Suprapubic skin (tissue), 4 donors: ENCODE results near the gene TNS3. TPM values are rescaled to one million over a fixed set of nuclear protein-coding genes. Genes with fewer than 3 reads are reported as not detected.

Experiments used
- DNase-seq, 2 donors: peaks; one replicate each; pipeline ENCODE4 v3.0.0-alpha.2; 2019; ENCODE audit warnings: low spot score in 2 of 2
- H3K27ac ChIP-seq: fragments of 200-600 bp; sonication (generic); one replicate; pipeline ENCODE4 v1.5.1; 2019
- H3K27me3 ChIP-seq: fragments of 200-600 bp; sonication (generic); one replicate; pipeline ENCODE4 v1.5.1; 2019
- H3K36me3 ChIP-seq: fragments of 200-600 bp; sonication (generic); one replicate; pipeline ENCODE4 v1.5.1; 2019
- H3K4me1 ChIP-seq: fragments of 200-600 bp; sonication (generic); one replicate; pipeline ENCODE4 v1.5.1; 2019
- H3K4me3 ChIP-seq: fragments of 200-600 bp; sonication (generic); one replicate; pipeline ENCODE4 v1.5.1; 2019; ENCODE audit warnings: mild to moderate bottlenecking
- H3K9me3 ChIP-seq: fragments of 200-600 bp; sonication (generic); one replicate; pipeline ENCODE4 v1.5.1; 2019
- CTCF ChIP-seq, 2 donors: fragments of 200-600 bp in 1 of 2; fragments of 450-650 bp in 1 of 2; sonication (generic) in 1 of 2; IDR thresholded peaks; one replicate each; pipeline ENCODE4 v1.5.1; 2016 to 2019; ENCODE audit warnings: antibody characterized with exemption in 2 of 2, mild to moderate bottlenecking in 1 of 2, moderate library complexity in 1 of 2
- EP300 ChIP-seq: sonication (generic); formaldehyde crosslinking; IDR thresholded peaks from one replicate; pipeline ENCODE4 v1.6.1; 2017; ENCODE audit warnings: antibody characterized with exemption
- POLR2A ChIP-seq, 2 donors: fragments of 450-650 bp; IDR thresholded peaks; one replicate each; pipeline ENCODE4 v1.6.1; 2017; ENCODE audit warnings: antibody characterized with exemption in 2 of 2, mild to moderate bottlenecking in 2 of 2, moderate library complexity in 2 of 2
- POLR2AphosphoS5 ChIP-seq, 3 donors: sonication (generic); formaldehyde crosslinking; IDR thresholded peaks; one replicate each; pipeline ENCODE4 v1.6.1; 2017; ENCODE audit warnings: antibody characterized with exemption in 3 of 3
- WGBS: methylation state at CpG from one replicate; pipeline ENCODE4 v1.1.5; 2018; 5-methylcytosine and 5-hydroxymethylcytosine counted together
- total RNA-seq, 4 donors: library from RNA; depleted of rRNA; stranded (reverse); fragments of >200 nt; gene quantifications; one replicate each; pipeline ENCODE4 v1.1.0, GENCODE V29; 2016

Gene TNS3
- total RNA-seq, 4 donors from 2014 or later = 14.3 to 53.0 (median 31.9) TPM

DNA sequence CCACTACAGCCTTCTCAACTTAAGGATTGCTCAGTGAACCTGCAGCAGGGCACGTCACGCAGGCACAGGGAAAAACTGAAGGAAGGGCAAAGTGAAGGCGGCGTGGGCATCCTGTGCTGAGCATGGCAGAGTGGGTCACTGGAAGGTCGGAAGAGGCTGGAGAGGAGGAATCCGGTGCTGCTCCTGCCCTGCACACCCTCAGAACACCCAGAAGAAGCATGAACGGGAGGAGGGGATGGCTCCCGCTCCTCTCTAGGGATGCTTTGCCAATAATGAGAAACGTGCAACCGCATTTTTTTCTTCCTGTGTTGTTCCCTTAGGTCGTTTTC lies 175.1 kb downstream of the TNS3 start:
- Histone ChIP-seq H3K4me1 (peaks cover 37% of the 10 kb centered on the region), H3K27ac (peak overlapping the region; percentile 48), H3K36me3 (peaks cover 6% of the 10 kb centered on the region), H3K9me3 (no peaks in the 10 kb centered on the region), H3K4me3 (no peak overlapping the region), H3K27me3 (no peaks in the 10 kb centered on the region)
- no peak for DNase-seq
- WGBS = 58% methylated on average over 11 of the region's 11 CpGs
- TF ChIP-seq POLR2AphosphoS5 (IDR thresholded peaks at IDR 0.05) = no peak
- TF ChIP-seq EP300 = no peak
- TF ChIP-seq CTCF (IDR thresholded peaks at IDR 0.05) = no peak
- TF ChIP-seq POLR2A (IDR thresholded peaks at IDR 0.05) = no peak

GRCh38 chr7:47405921-47406800 lies 175.8 kb downstream of the TNS3 start:
- Histone ChIP-seq H3K4me1 (peaks cover 37% of the 10 kb centered on the region), H3K36me3 (peaks cover 3% of the 10 kb centered on the region), H3K9me3 (no peaks in the 10 kb centered on the region), H3K27me3 (no peaks in the 10 kb centered on the region), H3K4me3 (no peak overlapping the region), H3K27ac (peak overlapping the region; percentile 30)
- WGBS = 22% methylated on average over 12 of the region's 13 CpGs
- no peak for TF ChIP-seq POLR2AphosphoS5 (IDR thresholded peaks at IDR 0.05)
- no peak for DNase-seq

GRCh38 chr7:47405286-47405904 lies 176.5 kb downstream of the TNS3 start:
- Histone ChIP-seq H3K36me3 (peaks cover 3% of the 10 kb centered on the region), H3K4me3 (no peak overlapping the region), H3K27ac (peak overlapping the region; percentile 30), H3K4me1 (peaks cover 37% of the 10 kb centered on the region), H3K9me3 (no peaks in the 10 kb centered on the region), H3K27me3 (no peaks in the 10 kb centered on the region)
- 45% methylated on average over 8 of the region's 8 CpGs for WGBS
- TF ChIP-seq EP300 (no peak), CTCF (IDR thresholded peaks at IDR 0.05) (no peak), POLR2AphosphoS5 (IDR thresholded peaks at IDR 0.05) (no peak), POLR2A (IDR thresholded peaks at IDR 0.05) (no peak)
- no peak for DNase-seq

DNA sequence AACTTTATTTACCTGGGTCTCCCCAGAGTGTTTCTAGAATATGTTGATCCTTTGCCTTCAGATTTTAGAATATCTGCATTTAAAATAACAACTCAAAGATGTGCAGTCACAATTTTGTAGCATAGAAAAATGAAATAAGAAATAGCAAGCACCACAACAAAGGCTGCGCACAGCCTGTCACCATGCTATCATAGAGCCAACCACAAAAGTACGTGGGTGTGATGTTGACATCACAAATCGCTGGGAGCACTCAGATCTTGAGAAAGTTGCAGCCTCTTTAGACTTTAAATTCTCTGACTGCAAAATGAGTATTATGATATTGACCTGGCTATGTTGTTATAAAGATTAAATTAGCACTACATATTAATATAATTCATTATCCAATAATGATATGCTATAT lies 177.9 kb downstream of the TNS3 start:
- DNase-seq = peak in 1 of 2 donors; percentile 29
- H3K4me1 ChIP-seq = peaks cover 34% of the 10 kb centered on the region

More for the DNA sequence above, 177.9 kb downstream of the TNS3 start:
- no peaks in the 10 kb centered on the region for H3K9me3 ChIP-seq
- no peak for TF ChIP-seq POLR2A (IDR thresholded peaks at IDR 0.05)
- TF ChIP-seq EP300 = no peak
- TF ChIP-seq CTCF (IDR thresholded peaks at IDR 0.05) = no peak
- 69% methylated on average over 3 of the region's 3 CpGs for WGBS
- H3K36me3 ChIP-seq = peaks cover 6% of the 10 kb centered on the region
- H3K27me3 ChIP-seq = no peaks in the 10 kb centered on the region
- H3K27ac ChIP-seq = no peak overlapping the region
- no peak overlapping the region for H3K4me3 ChIP-seq
